GM12892 (cell line): ENCODE measurements around the gene CLUH.
"Not testable (repeated sequence)": the region's sequence is repeated elsewhere in the genome, so short reads cannot be mapped to it uniquely, and the experiment has no call there.

Experiments
- DNase-seq: peaks from one replicate; pipeline ENCODE4 v3.0.0; 2011; ENCODE audit not compliant: insufficient read length
- FAIRE-seq: peaks from 2 replicates; lab custom pipeline; 2011; peaks lifted over from hg19 to GRCh38; lab: Jason Lieb, UNC
- POLR2A ChIP-seq: IDR thresholded peaks from 2 replicates; pipeline ENCODE4 v1.6.1; 2011; ENCODE audit warnings: low read depth, low read length, control low read depth
- POLR2AphosphoS5 ChIP-seq: IDR thresholded peaks from 2 replicates; pipeline ENCODE4 v1.6.1; 2011; ENCODE audit warnings: low read depth, low read length, control low read depth
- TAF1 ChIP-seq: IDR thresholded peaks from 2 replicates; pipeline ENCODE4 v1.6.1; 2011; ENCODE audit warnings: low read depth, mild to moderate bottlenecking, control low read depth, low read length, borderline replicate concordance

CLUH gene

DNA sequence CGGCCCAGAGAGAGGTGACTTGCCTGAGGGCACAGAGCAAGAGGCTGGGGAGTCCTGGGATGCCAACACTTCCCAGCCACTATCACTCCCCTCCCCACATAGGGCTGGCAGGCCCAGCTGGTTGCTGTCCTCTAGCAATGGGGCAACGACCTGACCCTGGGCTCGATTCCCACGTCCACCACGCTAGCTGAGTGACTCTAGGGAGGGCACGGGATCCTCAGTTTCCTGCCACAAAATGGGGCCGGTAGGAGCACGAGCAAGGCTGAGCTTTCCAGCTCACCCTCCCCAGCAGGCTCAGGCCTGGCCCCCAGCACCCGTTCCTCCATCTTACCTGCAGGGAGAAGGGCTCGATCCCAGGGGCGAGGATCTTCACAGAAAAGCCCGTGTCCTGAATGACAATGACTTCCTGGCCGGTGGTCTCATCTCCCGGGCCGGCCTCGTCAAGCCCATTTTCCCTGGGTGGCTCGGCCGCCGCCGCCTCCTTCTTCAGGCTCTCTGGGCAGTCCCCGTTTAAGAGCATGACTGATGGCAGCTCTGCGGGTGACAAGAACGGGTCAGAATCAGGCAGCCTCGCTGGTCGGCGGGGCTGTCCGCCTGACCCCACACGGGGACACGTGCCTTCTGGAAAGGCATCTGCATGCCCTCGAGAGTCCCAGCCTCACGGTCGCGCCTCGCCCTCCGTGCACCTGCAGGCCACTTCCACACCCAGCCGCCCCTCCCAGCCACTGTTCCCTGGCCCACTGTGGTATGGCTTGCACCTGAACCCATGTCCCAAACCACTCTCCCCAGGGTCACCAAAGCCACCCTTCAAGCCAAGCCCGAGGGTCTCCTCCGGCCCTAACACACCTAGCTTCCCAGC lies 7.3 kb downstream of the CLUH start:
- FAIRE-seq (no peak), DNase-seq (no peak)
- TF ChIP-seq POLR2AphosphoS5, result no peak
- TF ChIP-seq TAF1, result no peak
- TF ChIP-seq POLR2A, result 0 out of 2 replicates have a peak, but pooled peaks have one; percentile 15

- DNase-seq, result no peak
- FAIRE-seq, result no peak
- TF ChIP-seq POLR2A (no peak), TAF1 (no peak), POLR2AphosphoS5 (no peak)
Measured at GRCh38 chr17:2703606-2704005, 8.0 kb downstream of the CLUH start.

- FAIRE-seq, result no peak
- no peak for DNase-seq
- TF ChIP-seq POLR2AphosphoS5, result no peak
Measured at GRCh38 chr17:2703181-2703580, 8.4 kb downstream of the CLUH start.

GRCh38 chr17:2701996-2702741 lies 9.4 kb downstream of the CLUH start:
- peak; percentile 19 for DNase-seq

DNA sequence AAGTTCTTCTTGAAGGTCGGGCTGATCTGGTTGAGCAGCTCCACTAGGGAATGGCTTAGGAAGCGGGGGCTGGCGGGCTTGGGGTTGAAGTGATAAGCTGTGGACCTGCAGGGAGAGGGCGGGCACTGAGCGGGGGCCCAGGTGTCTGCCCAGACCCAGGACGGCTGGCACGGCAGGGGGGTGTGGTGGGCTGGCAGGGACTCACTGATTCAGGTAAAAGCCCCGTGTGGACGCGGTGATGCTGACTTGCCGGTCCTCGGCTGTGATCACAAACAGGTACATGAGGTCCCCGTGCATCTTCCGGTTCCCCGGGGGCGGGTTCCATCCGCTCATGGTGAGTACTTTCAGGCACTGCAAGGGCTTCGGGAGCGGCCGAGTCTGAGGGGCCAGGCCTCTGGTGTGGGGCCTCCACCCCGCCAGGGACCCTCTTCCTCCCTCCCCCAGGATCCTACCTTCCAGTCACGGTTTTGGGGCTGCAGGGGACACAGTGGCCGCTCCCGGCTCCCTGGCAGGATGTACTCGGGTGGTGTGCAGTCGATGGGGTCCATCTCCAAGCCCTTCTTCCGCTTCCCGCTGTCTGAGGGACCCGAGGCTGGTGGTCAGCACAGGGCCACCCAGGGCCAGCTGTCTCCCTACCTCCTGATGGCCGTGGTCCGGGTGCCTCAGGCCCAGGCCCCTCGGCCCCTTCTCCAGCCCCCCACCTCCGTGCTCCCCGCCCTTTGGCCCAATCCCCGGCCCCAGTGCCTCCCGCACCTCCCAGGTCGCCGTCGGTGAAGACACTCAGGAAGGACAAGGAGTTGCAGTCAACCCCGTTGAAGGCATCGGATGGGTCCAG lies 10.2 kb downstream of the CLUH start:
- no peak for FAIRE-seq
- DNase-seq, result peak; percentile 23

More at GRCh38 chr17:2701996-2702741, 9.4 kb downstream of the CLUH start:
- no peak for FAIRE-seq
- TF ChIP-seq POLR2AphosphoS5 (no peak), TAF1 (no peak), POLR2A (no peak)

GRCh38 chr17:2700491-2701141 lies 10.9 kb downstream of the CLUH start:
- DNase-seq (no peak), FAIRE-seq (no peak)
- TF ChIP-seq POLR2A (no peak), POLR2AphosphoS5 (no peak), TAF1 (no peak)

More for the DNA sequence above, 10.2 kb downstream of the CLUH start:
- no peak; the same call in 1 of the 2 replicates for TF ChIP-seq POLR2AphosphoS5
- no peak for TF ChIP-seq TAF1
- no peak for TF ChIP-seq POLR2A

GRCh38 chr17:2700030-2700490 lies 11.5 kb downstream of the CLUH start:
- FAIRE-seq, result no peak
- TF ChIP-seq POLR2A (no peak; the same call in 1 of the 2 replicates), POLR2AphosphoS5 (0 out of 2 replicates have a peak, but pooled peaks have one; percentile 13), TAF1 (no peak)
- DNase-seq, result peak; percentile 24

DNA sequence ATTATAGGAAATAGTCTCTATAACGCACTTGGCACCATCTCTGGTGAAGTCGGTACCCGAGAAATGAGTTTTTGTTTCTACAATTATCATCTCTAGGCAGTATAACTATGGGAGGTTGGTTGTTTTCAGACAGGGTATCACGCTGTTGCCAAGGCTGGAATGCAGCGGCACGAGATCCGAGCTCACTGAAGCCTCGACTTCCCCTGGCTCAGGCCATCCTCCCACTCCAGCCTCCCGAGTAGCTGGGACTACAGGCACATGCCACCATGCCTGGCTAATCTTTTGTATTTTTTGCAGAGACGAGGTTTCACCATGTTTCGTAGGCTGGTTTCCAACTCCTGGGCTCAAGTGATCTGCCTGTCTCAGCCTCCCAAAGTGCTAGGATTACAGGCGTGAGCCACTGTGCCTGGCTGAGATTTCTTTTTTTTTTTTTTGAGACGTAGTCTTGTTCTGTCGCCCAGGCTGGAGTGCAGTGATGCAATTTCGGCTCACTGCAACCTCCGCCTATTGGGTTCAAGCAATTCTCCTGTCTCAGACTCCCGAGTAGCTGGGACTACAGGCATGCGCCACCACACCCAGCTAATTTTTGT lies 12.3 kb downstream of the CLUH start:
- peak; percentile 36 for FAIRE-seq
- DNase-seq, result not testable (repeated sequence)

GRCh38 chr17:2697611-2698162 lies 13.9 kb downstream of the CLUH start:
- peak; percentile 28 for DNase-seq
- FAIRE-seq, result no peak
- no peak for TF ChIP-seq TAF1
- no peak; the same call in 1 of the 2 replicates for TF ChIP-seq POLR2AphosphoS5
- TF ChIP-seq POLR2A, result no peak
